Glutamatergic neuron (in vitro differentiated cells): ENCODE results near the gene RAD51B. TPM values are rescaled to one million over a fixed set of nuclear protein-coding genes. Genes with fewer than 3 reads are reported as not detected.
"Not testable (repeated sequence)": the region's sequence is repeated elsewhere in the genome, so short reads cannot be mapped to it uniquely, and the experiment has no call there.

Source experiments
- DNase-seq: peaks from one replicate; pipeline ENCODE4 v3.0.0; 2022
- H3K27ac Mint-ChIP-seq: one replicate; pipeline ENCODE4 v1.8.0; 2020; ENCODE audit warnings: mild to moderate bottlenecking, mixed read lengths, inconsistent platforms; ENCODE audit not compliant: unreplicated experiment
- H3K27me3 Mint-ChIP-seq: one replicate; pipeline ENCODE4 v1.8.0; 2020; ENCODE audit warnings: mild to moderate bottlenecking, moderate library complexity, mixed read lengths, inconsistent platforms; ENCODE audit not compliant: unreplicated experiment
- H3K36me3 Mint-ChIP-seq: one replicate; pipeline ENCODE4 v1.8.0; 2020; ENCODE audit warnings: mild to moderate bottlenecking, mixed read lengths, inconsistent platforms; ENCODE audit not compliant: unreplicated experiment
- H3K4me1 Mint-ChIP-seq: one replicate; pipeline ENCODE4 v1.8.0; 2020; ENCODE audit warnings: mild to moderate bottlenecking, low read depth, mixed read lengths, inconsistent platforms; ENCODE audit not compliant: unreplicated experiment
- H3K4me3 Mint-ChIP-seq: one replicate; pipeline ENCODE4 v1.8.0; 2020; ENCODE audit warnings: mild to moderate bottlenecking, mixed read lengths, inconsistent platforms; ENCODE audit not compliant: unreplicated experiment
- H3K9me3 Mint-ChIP-seq: one replicate; pipeline ENCODE4 v1.8.0; 2020; ENCODE audit warnings: mild to moderate bottlenecking, moderate library complexity, mixed read lengths, inconsistent platforms; ENCODE audit not compliant: unreplicated experiment
- CTCF ChIP-seq: fragments of 200-600 bp; sonication (generic); IDR thresholded peaks from one replicate; pipeline ENCODE4 v1.5.0; 2021; ENCODE audit not compliant: partially characterized antibody, unreplicated experiment
- total RNA-seq: library from RNA; stranded (reverse); fragmentation: NEBNext Ultra II Directional; extraction: Animal tissue kit (Norgen Biotek cat#: 25700); gene quantifications from one replicate; pipeline ENCODE4 v1.2.1, GENCODE V29; 2021; ENCODE audit not compliant: unreplicated experiment

RAD51B gene
- total RNA-seq, 1 donor from 2014 or later, result 9.7 TPM

- H3K4me1 Mint-ChIP-seq, result no peaks in the 10 kb centered on the region
- DNase-seq, result no peak
- no peak overlapping the region for H3K27ac Mint-ChIP-seq
- H3K36me3 Mint-ChIP-seq, result peaks cover 4% of the 10 kb centered on the region
- no peak for TF ChIP-seq CTCF
- peaks cover 10% of the 10 kb centered on the region for H3K27me3 Mint-ChIP-seq
- H3K4me3 Mint-ChIP-seq, result no peak overlapping the region
- H3K9me3 Mint-ChIP-seq, result peaks cover 7% of the 10 kb centered on the region
These were observed 875.8 kb downstream of the RAD51B start for GRCh38 chr14:68695326-68695768.

GRCh38 chr14:68695856-68696255, 876.3 kb downstream of the RAD51B start:
- Mint-ChIP-seq H3K27me3 (peaks cover 10% of the 10 kb centered on the region), H3K4me1 (no peaks in the 10 kb centered on the region), H3K9me3 (peaks cover 7% of the 10 kb centered on the region), H3K4me3 (no peak overlapping the region), H3K27ac (no peak overlapping the region), H3K36me3 (peaks cover 5% of the 10 kb centered on the region)
- no peak for DNase-seq
- TF ChIP-seq CTCF, result no peak

- no peaks in the 10 kb centered on the region for H3K4me1 Mint-ChIP-seq
- no peak for TF ChIP-seq CTCF
- H3K9me3 Mint-ChIP-seq, result peaks cover 9% of the 10 kb centered on the region
- no peak overlapping the region for H3K4me3 Mint-ChIP-seq
- DNase-seq, result no peak
- no peak overlapping the region for H3K27ac Mint-ChIP-seq
- peaks cover 8% of the 10 kb centered on the region for H3K27me3 Mint-ChIP-seq
- H3K36me3 Mint-ChIP-seq, result peaks cover 10% of the 10 kb centered on the region
These were observed 876.7 kb downstream of the RAD51B start for GRCh38 chr14:68696266-68696665.

- Mint-ChIP-seq H3K9me3 (peaks cover 10% of the 10 kb centered on the region), H3K27me3 (peaks cover 8% of the 10 kb centered on the region), H3K36me3 (peaks cover 11% of the 10 kb centered on the region), H3K4me3 (no peak overlapping the region), H3K4me1 (no peaks in the 10 kb centered on the region), H3K27ac (no peak overlapping the region)
- no peak for TF ChIP-seq CTCF
- DNase-seq, result no peak
These were observed 877.3 kb downstream of the RAD51B start for GRCh38 chr14:68696721-68697495.

GRCh38 chr14:68698773-68699172, 879.2 kb downstream of the RAD51B start:
- not testable (repeated sequence) for H3K27me3 Mint-ChIP-seq, H3K4me1 Mint-ChIP-seq, H3K27ac Mint-ChIP-seq, DNase-seq, H3K4me3 Mint-ChIP-seq
- Mint-ChIP-seq H3K36me3 (peaks cover 11% of the 10 kb centered on the region), H3K9me3 (peaks cover 10% of the 10 kb centered on the region)
